Measurements from ENCODE around the gene RTBDN. TPM values are rescaled to one million over a fixed set of nuclear protein-coding genes. Genes with fewer than 3 reads are reported as not detected.

Gene RTBDN
- total and polyA plus RNA-seq, 10 of the 15 experiments (the other 5 are each of a cell fraction or from before 2014, with no cell fraction given): 0.45 TPM; not detected in 9

GRCh38 chr19:12801466-12802266 is 32.7 kb downstream of the RTBDN start, which contains the start of the genes PRDX2 and THSD8 (continued):
- TF ChIP-seq CHD4 (IDR thresholded peaks at IDR 0.05) (no peak), YY1 (IDR thresholded peaks at IDR 0.05; ENCODE audit: low read depth, low read length) (peak; percentile 31; the same call in 1 of the 2 replicates), PAX8 (IDR thresholded peaks at IDR 0.05) (no peak), CHD2 (IDR thresholded peaks at IDR 0.05; ENCODE audit: borderline replicate concordance, low read depth, low read length) (peak; percentile 34; the same call in 1 of the 2 replicates), ZNF687 (IDR thresholded peaks at IDR 0.05) (peak; percentile 84), FOXK2 (IDR thresholded peaks at IDR 0.05) (peak; percentile 97), BCLAF1 (IDR thresholded peaks at IDR 0.05) (peak; percentile 92), EZH2 (IDR thresholded peaks at IDR 0.05; ENCODE audit: borderline replicate concordance, control insufficient read depth, low read depth, low read length) (no peak), NR2C1 (IDR thresholded peaks at IDR 0.05) (0 out of 2 replicates have a peak, but pooled peaks have one; percentile 16), TCF12 (IDR thresholded peaks at IDR 0.05; ENCODE audit: low read depth, low read length) (peak; percentile 74; the same call in 1 of the 2 replicates), TCF3 (IDR thresholded peaks at IDR 0.05; ENCODE audit: borderline replicate concordance, insufficient read depth, low read depth, low read length) (peak; percentile 78), PML (IDR thresholded peaks at IDR 0.05; ENCODE audit: low read length) (peak; percentile 73; the same call in 1 of the 2 replicates), POLR2AphosphoS2 (IDR thresholded peaks at IDR 0.05; ENCODE audit: low read depth, low read length) (peak; percentile 95), EGR1 (IDR thresholded peaks at IDR 0.05; ENCODE audit: borderline replicate concordance in 1 of 2, low read depth in 2 of 2, low read length in 2 of 2) (peak in 1 of 2 experiments; percentile 78; a peak in 2 of 3 replicates), SREBF1 (IDR thresholded peaks at IDR 0.05; ENCODE audit: low read length) (peak; percentile 99), MEF2A (IDR thresholded peaks at IDR 0.05; ENCODE audit: insufficient read depth, low read depth, low read length) (no peak), SP1 (IDR thresholded peaks at IDR 0.05; ENCODE audit: low read depth, low read length) (peak; percentile 73), ELK1 (IDR thresholded peaks at IDR 0.05; ENCODE audit: low read depth, low read length) (0 out of 2 replicates have a peak, but pooled peaks have one; percentile 18), BRCA1 (IDR thresholded peaks at IDR 0.05; ENCODE audit: low read depth, low read length) (0 out of 2 replicates have a peak, but pooled peaks have one; percentile 34), FOXM1 (IDR thresholded peaks at IDR 0.05; ENCODE audit: low read depth, low read length) (no peak), KLF5 (IDR thresholded peaks at IDR 0.05; ENCODE audit: partially characterized antibody) (peak; percentile 99), NBN (IDR thresholded peaks at IDR 0.05) (0 out of 2 replicates have a peak, but pooled peaks have one; percentile 59), ZNF217 (IDR thresholded peaks at IDR 0.05) (0 out of 2 replicates have a peak, but pooled peaks have one; percentile 29)
